ENCODE data around the gene FGD5. TPM values are rescaled to one million over a fixed set of nuclear protein-coding genes. Genes with fewer than 3 reads are reported as not detected.

FGD5 gene
- total RNA-seq, 1 experiment from 2014 or later: not detected

DNA sequence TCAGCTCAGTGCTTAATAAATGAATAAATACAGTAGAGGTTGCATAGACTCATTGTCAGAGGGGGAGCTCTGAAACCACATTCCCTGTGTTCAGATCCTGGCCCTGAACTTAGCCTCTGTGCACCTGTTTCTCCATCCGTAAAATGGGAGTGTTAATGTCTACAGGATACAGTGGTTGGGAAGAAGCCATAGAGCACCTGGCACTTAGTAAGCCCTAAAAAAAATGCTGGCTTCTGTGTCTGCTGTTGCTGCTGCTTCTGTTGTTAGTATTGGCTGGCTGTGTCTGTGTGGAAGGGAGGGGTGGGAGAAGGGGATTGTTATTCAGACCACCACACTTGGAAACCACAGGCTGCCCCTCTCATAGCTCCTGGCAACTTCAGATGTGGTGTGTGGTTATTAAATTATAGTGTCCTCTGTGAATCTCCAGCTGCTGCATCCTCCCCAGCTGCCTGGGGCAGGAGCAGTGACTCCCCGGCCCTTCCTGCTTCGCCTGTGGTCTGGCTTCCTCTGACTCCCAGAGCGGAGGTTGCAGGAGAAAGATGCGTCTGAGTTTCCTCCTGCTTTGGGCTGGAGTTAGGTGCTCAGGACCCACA is 31.0 kb downstream of the FGD5 start:
- no TSS peak for BruUV-seq (replicated peaks)
- H3K36me3 ChIP-seq (ENCODE audit: insufficient read depth, low read length, poor library complexity, severe bottlenecking): no peaks in the 10 kb centered on the region
- no peak for DNase-seq (ENCODE audit: low spot score)
- H3K27ac ChIP-seq (ENCODE audit: low read depth, low read length, poor library complexity, severe bottlenecking): no peak overlapping the region
- intact Hi-C loops (cut with micrococcal nuclease; ENCODE audit: unreplicated experiment): no loop called here
- no peak overlapping the region for H3K4me3 ChIP-seq (ENCODE audit: low read depth, low read length, poor library complexity, severe bottlenecking)
- TF ChIP-seq EZH2 (IDR thresholded peaks at IDR 0.05; ENCODE audit: borderline replicate concordance, low read depth, low read length, poor library complexity, severe bottlenecking): no peak
- H3K9me3 ChIP-seq (ENCODE audit: low read depth, low read length, poor library complexity, severe bottlenecking): no peaks in the 10 kb centered on the region
- ChIA-PET CTCF (no interaction called here), POLR2A (ENCODE audit: low non-redundant PET) (no interaction called here)
- peaks cover 63% of the 10 kb centered on the region for H3K27me3 ChIP-seq (replicated peaks; ENCODE audit: insufficient read depth, low read depth, low read length, poor library complexity)
- no peaks in the 10 kb centered on the region for H3K4me1 ChIP-seq (ENCODE audit: insufficient read depth, low read length, poor library complexity, severe bottlenecking)

- CTCF ChIA-PET: no interaction called here
- TF ChIP-seq CTCF (conservative IDR thresholded peaks at IDR 0.05; ENCODE audit: low read depth, low read length): no peak
- BruUV-seq (replicated peaks): no TSS peak
Measured at GRCh38 chr3:14852058-14852594, 33.4 kb downstream of the FGD5 start.

GRCh38 chr3:14852717-14853116 is 34.0 kb downstream of the FGD5 start:
- no peak overlapping the region for H3K27ac ChIP-seq (ENCODE audit: low read depth, low read length, poor library complexity, severe bottlenecking)
- POLR2A ChIA-PET (ENCODE audit: low non-redundant PET): interaction anchor here (0.6 kb wide), 1 partner anchor 11 kb away, joined by 8 read pairs; no protein-coding TSS in a partner anchor
- no peak for TF ChIP-seq CTCF (conservative IDR thresholded peaks at IDR 0.05; ENCODE audit: low read depth, low read length)
- no peak for TF ChIP-seq EZH2 (IDR thresholded peaks at IDR 0.05; ENCODE audit: borderline replicate concordance, low read depth, low read length, poor library complexity, severe bottlenecking)
- H3K27me3 ChIP-seq (replicated peaks; ENCODE audit: insufficient read depth, low read depth, low read length, poor library complexity): peaks cover 33% of the 10 kb centered on the region
- H3K4me3 ChIP-seq (ENCODE audit: low read depth, low read length, poor library complexity, severe bottlenecking): no peak overlapping the region
- H3K9me3 ChIP-seq (ENCODE audit: low read depth, low read length, poor library complexity, severe bottlenecking): no peaks in the 10 kb centered on the region
- no TSS peak for BruUV-seq (replicated peaks)
- H3K4me1 ChIP-seq (ENCODE audit: insufficient read depth, low read length, poor library complexity, severe bottlenecking): no peaks in the 10 kb centered on the region
- H3K36me3 ChIP-seq (ENCODE audit: insufficient read depth, low read length, poor library complexity, severe bottlenecking): no peaks in the 10 kb centered on the region
- CTCF ChIA-PET: no interaction called here
- DNase-seq (ENCODE audit: low spot score): no peak
- intact Hi-C loops (cut with micrococcal nuclease; ENCODE audit: unreplicated experiment): no loop called here

More at GRCh38 chr3:14852058-14852594, 33.4 kb downstream of the FGD5 start:
- Histone ChIP-seq H3K27ac (ENCODE audit: low read depth, low read length, poor library complexity, severe bottlenecking) (no peak overlapping the region), H3K9me3 (ENCODE audit: low read depth, low read length, poor library complexity, severe bottlenecking) (no peaks in the 10 kb centered on the region), H3K27me3 (replicated peaks; ENCODE audit: insufficient read depth, low read depth, low read length, poor library complexity) (peaks cover 39% of the 10 kb centered on the region), H3K36me3 (ENCODE audit: insufficient read depth, low read length, poor library complexity, severe bottlenecking) (no peaks in the 10 kb centered on the region), H3K4me1 (ENCODE audit: insufficient read depth, low read length, poor library complexity, severe bottlenecking) (no peaks in the 10 kb centered on the region), H3K4me3 (ENCODE audit: low read depth, low read length, poor library complexity, severe bottlenecking) (no peak overlapping the region)
- DNase-seq (ENCODE audit: low spot score): no peak
- intact Hi-C loops (cut with micrococcal nuclease; ENCODE audit: unreplicated experiment): no loop called here
- POLR2A ChIA-PET (ENCODE audit: low non-redundant PET): no interaction called here

All from A673 (cell line).